Ureter (tissue), 1 donor: ENCODE data around the gene PRKCB. TPM values are rescaled to one million over a fixed set of nuclear protein-coding genes. Genes with fewer than 3 reads are reported as not detected.

Source experiments
- DNase-seq: peaks from one replicate; pipeline ENCODE4 v3.0.0-alpha.2; 2020; ENCODE audit warnings: low spot score
- total RNA-seq: library from RNA; stranded (reverse); gene quantifications from one replicate; pipeline ENCODE4 v1.2.4, GENCODE V29; 2023
- donor health status: DM: yes; HTN: yes; CAD: no.

The PRKCB gene
- total RNA-seq, 1 donor from 2014 or later = 14.3 TPM

GRCh38 chr16:23836404-23837311 is 875 bp downstream of the PRKCB start:
- DNase-seq = no peak

GRCh38 chr16:23837553-23838308 is 1.9 kb downstream of the PRKCB start:
- no peak for DNase-seq

GRCh38 chr16:23838485-23839142 is 2.8 kb downstream of the PRKCB start:
- DNase-seq = no peak

- DNase-seq = no peak
Observed at GRCh38 chr16:23840310-23840709, 4.5 kb downstream of the PRKCB start.

GRCh38 chr16:23842137-23842600 is 6.4 kb downstream of the PRKCB start:
- DNase-seq = no peak

GRCh38 chr16:23843143-23843542 is 7.4 kb downstream of the PRKCB start:
- DNase-seq = no peak

GRCh38 chr16:23847251-23847650 is 11.5 kb downstream of the PRKCB start:
- DNase-seq = no peak

- no peak for DNase-seq
Observed at GRCh38 chr16:23847948-23848347, 12.2 kb downstream of the PRKCB start.

- DNase-seq = no peak
Observed at GRCh38 chr16:23848958-23849357, 13.2 kb downstream of the PRKCB start.

- DNase-seq = no peak
Observed at GRCh38 chr16:23852794-23853562, 17.2 kb downstream of the PRKCB start.

- DNase-seq = no peak
Observed at GRCh38 chr16:23855010-23855409, 19.2 kb downstream of the PRKCB start.

GRCh38 chr16:23856251-23856709 is 20.5 kb downstream of the PRKCB start:
- no peak for DNase-seq

GRCh38 chr16:23857256-23857880 is 21.6 kb downstream of the PRKCB start:
- no peak for DNase-seq

- no peak for DNase-seq
Observed at GRCh38 chr16:23857881-23858269, 22.1 kb downstream of the PRKCB start.

GRCh38 chr16:23858542-23858941 is 22.8 kb downstream of the PRKCB start:
- DNase-seq = no peak

- DNase-seq = no peak
Observed at GRCh38 chr16:23859713-23860269, 24.0 kb downstream of the PRKCB start.

GRCh38 chr16:23861874-23862273 is 26.1 kb downstream of the PRKCB start:
- no peak for DNase-seq

- DNase-seq = no peak
Observed at GRCh38 chr16:23862556-23862955, 26.8 kb downstream of the PRKCB start.

- no peak for DNase-seq
Observed at GRCh38 chr16:23863511-23864422, 28.0 kb downstream of the PRKCB start.
